IMR-90 (cell line): ENCODE results near the gene DNAJC22. TPM values are rescaled to one million over a fixed set of nuclear protein-coding genes. Genes with fewer than 3 reads are reported as not detected.

Experiments used
- ATAC-seq: fragments of 200-7000 bp; cut with Tn5 transposase; 2 replicates; pipeline ENCODE4 v1.9.1; 2020; ENCODE audit warnings: low read depth, mild to moderate bottlenecking, moderate library complexity
- BruUV-seq: library from RNA; stranded (reverse); fragments of 400-500 nt; replicated peaks from 2 replicates; lab custom pipeline; 2021; lab: Mats Ljungman, UMichigan
- CTCF ChIA-PET: fragments of 300-600 bp; formaldehyde crosslinking; extraction: SDS; loops from one replicate; lab custom pipeline; 2021; ENCODE audit warnings: antibody characterized with exemption; lab: Yijun Ruan, JAX
- POLR2A ChIA-PET: fragments of 300-600 bp; sonication (Branson Sonifier 250); formaldehyde crosslinking; loops from one replicate; lab custom pipeline; 2022; ENCODE audit warnings: antibody characterized with exemption; ENCODE audit not compliant: unreplicated experiment; lab: Charles Lee
- DNase-seq: peaks from one replicate; pipeline ENCODE4 v3.0.0; 2013
- H2AFZ ChIP-seq: replicated peaks from 2 replicates; pipeline ENCODE3; 2013; ENCODE audit warnings: low read length, mild to moderate bottlenecking; ENCODE audit not compliant: poor library complexity
- H2AK5ac ChIP-seq: 2 replicates; pipeline ENCODE4 v1.6.1; 2013; ENCODE audit warnings: low read depth, low read length, inconsistent platforms
- H2AK9ac ChIP-seq: replicated peaks from 2 replicates; pipeline ENCODE3; 2013; ENCODE audit warnings: mild to moderate bottlenecking, low read depth, low read length, moderate library complexity; ENCODE audit not compliant: poor library complexity
- H2BK120ac ChIP-seq: 2 replicates; pipeline ENCODE4 v1.6.1; 2013; ENCODE audit warnings: low read depth, low read length, inconsistent platforms
- H2BK15ac ChIP-seq: 3 replicates; pipeline ENCODE4 v1.6.1; 2013; ENCODE audit warnings: low read depth, low read length, inconsistent platforms
- H2BK20ac ChIP-seq: 2 replicates; pipeline ENCODE4 v1.6.1; 2013; ENCODE audit warnings: low read depth, mild to moderate bottlenecking, inconsistent platforms, low read length, moderate library complexity
- H2BK5ac ChIP-seq: 2 replicates; pipeline ENCODE4 v1.6.1; 2013; ENCODE audit warnings: mild to moderate bottlenecking, low read depth, low read length, inconsistent platforms; ENCODE audit not compliant: poor library complexity, severe bottlenecking
- H3K14ac ChIP-seq: replicated peaks from 2 replicates; pipeline ENCODE4 v1.6.1; 2013; ENCODE audit warnings: low read depth, low read length, inconsistent platforms
- H3K18ac ChIP-seq: 2 replicates; pipeline ENCODE4 v1.6.1; 2013; ENCODE audit warnings: low read depth, low read length, control low read depth
- H3K23ac ChIP-seq: 2 replicates; pipeline ENCODE4 v1.6.1; 2013; ENCODE audit warnings: low read depth, low read length, inconsistent platforms
- H3K27ac ChIP-seq: 2 replicates; pipeline ENCODE4 v1.5.1; 2013; ENCODE audit warnings: mild to moderate bottlenecking, control low read depth, low read length; ENCODE audit not compliant: insufficient read depth
- H3K27me3 ChIP-seq: 2 replicates; pipeline ENCODE4 v1.6.1; 2013; ENCODE audit warnings: low read length; ENCODE audit not compliant: control insufficient read depth, insufficient read depth
- H3K36me3 ChIP-seq: 2 replicates; pipeline ENCODE4 v1.6.1; 2013; ENCODE audit warnings: low read length, mixed read lengths; ENCODE audit not compliant: control insufficient read depth, insufficient read depth
- H3K4ac ChIP-seq: 2 replicates; pipeline ENCODE4 v1.6.1; 2013; ENCODE audit warnings: low read depth, low read length, inconsistent platforms
- H3K4me1 ChIP-seq: 2 replicates; pipeline ENCODE4 v1.6.1; 2013; ENCODE audit warnings: low read length, mixed read lengths; ENCODE audit not compliant: control insufficient read depth, insufficient read depth
- H3K4me2 ChIP-seq: 2 replicates; pipeline ENCODE4 v1.6.1; 2013; ENCODE audit warnings: low read depth, mild to moderate bottlenecking, control low read depth, low read length, moderate library complexity
- H3K4me3 ChIP-seq: 2 replicates; pipeline ENCODE4 v1.5.1; 2013; ENCODE audit warnings: low read depth, mild to moderate bottlenecking, control low read depth, low read length, moderate library complexity; ENCODE audit not compliant: insufficient read depth
- H3K56ac ChIP-seq: 2 replicates; pipeline ENCODE4 v1.6.1; 2013; ENCODE audit warnings: low read length, inconsistent platforms; ENCODE audit not compliant: insufficient read depth; ENCODE audit errors: extremely low read depth
- H3K79me1 ChIP-seq, 2 experiments: 2 replicates each; pipeline ENCODE4 v1.6.1; 2013; ENCODE audit warnings: low read length in 2 of 2, inconsistent platforms in 1 of 2, low read depth in 1 of 2
- H3K9ac ChIP-seq: 2 replicates; pipeline ENCODE4 v1.6.1; 2013; ENCODE audit warnings: low read depth, low read length, control low read depth
- H3K9me1 ChIP-seq: 2 replicates; pipeline ENCODE4 v1.6.1; 2013; ENCODE audit warnings: low read length, inconsistent platforms; ENCODE audit not compliant: insufficient read depth
- H3K9me3 ChIP-seq: 2 replicates; pipeline ENCODE4 v1.6.1; 2013; ENCODE audit warnings: low read length; ENCODE audit not compliant: control insufficient read depth, insufficient read depth
- H4K20me1 ChIP-seq: 2 replicates; pipeline ENCODE4 v1.6.1; 2013; ENCODE audit warnings: low read length, inconsistent platforms; ENCODE audit not compliant: insufficient read depth
- H4K5ac ChIP-seq: 2 replicates; pipeline ENCODE4 v1.6.1; 2013; ENCODE audit warnings: mild to moderate bottlenecking, low read depth, low read length, control low read depth
- H4K8ac ChIP-seq, 2 experiments: 2 replicates each; pipeline ENCODE4 v1.6.1; 2013; ENCODE audit warnings: low read depth in 2 of 2, low read length in 2 of 2, control low read depth in 1 of 2, inconsistent platforms in 1 of 2
- H4K91ac ChIP-seq: 2 replicates; pipeline ENCODE4 v1.6.1; 2013; ENCODE audit warnings: low read depth, low read length, inconsistent platforms; ENCODE audit not compliant: insufficient read depth
- BHLHE40 ChIP-seq: fragments of 150-350 bp; IDR thresholded peaks from 2 replicates; pipeline ENCODE4 v1.6.1; 2016; ENCODE audit warnings: mild to moderate bottlenecking, low read depth, low read length
- CEBPB ChIP-seq: IDR thresholded peaks from 2 replicates; pipeline ENCODE4 v1.6.1; 2012; ENCODE audit warnings: low read depth, low read length, improper control_type of control experiment
- CHD1 ChIP-seq: IDR thresholded peaks from 2 replicates; pipeline ENCODE4 v1.6.1; 2012; ENCODE audit warnings: low read depth, low read length, improper control_type of control experiment
- FOS ChIP-seq: fragments of 150-350 bp; IDR thresholded peaks from 2 replicates; pipeline ENCODE4 v1.6.1; 2016; ENCODE audit warnings: low read depth, low read length
- MXI1 ChIP-seq: IDR thresholded peaks from 2 replicates; pipeline ENCODE4 v1.6.1; 2012; ENCODE audit warnings: low read depth, mild to moderate bottlenecking, low read length, moderate library complexity, borderline replicate concordance
- NFE2L2 ChIP-seq: fragments of 150-350 bp; IDR thresholded peaks from 2 replicates; pipeline ENCODE4 v1.6.1; 2016; ENCODE audit warnings: low read depth, mild to moderate bottlenecking, low read length
- POLR2A ChIP-seq: IDR thresholded peaks from 2 replicates; pipeline ENCODE4 v1.6.1; 2012; ENCODE audit warnings: mild to moderate bottlenecking, low read depth, low read length
- RAD21 ChIP-seq: IDR thresholded peaks from 2 replicates; pipeline ENCODE4 v1.6.1; 2012; ENCODE audit warnings: low read length, improper control_type of control experiment
- RCOR1 ChIP-seq: IDR thresholded peaks from 2 replicates; pipeline ENCODE4 v1.6.1; 2012; ENCODE audit warnings: mild to moderate bottlenecking, low read length, improper control_type of control experiment; ENCODE audit not compliant: insufficient replicate concordance
- SMC3 ChIP-seq: fragments of 150-350 bp; IDR thresholded peaks from 2 replicates; pipeline ENCODE4 v1.6.1; 2016; ENCODE audit warnings: low read depth, mild to moderate bottlenecking, antibody characterized with exemption, low read length, moderate library complexity
- USF2 ChIP-seq: fragments of 150-350 bp; IDR thresholded peaks from 2 replicates; pipeline ENCODE4 v1.6.1; 2017; ENCODE audit warnings: mild to moderate bottlenecking, antibody characterized with exemption, low read length, low read depth
- WGBS, 2 experiments: methylation state at CpG; one replicate each; pipeline versions ENCODE4 v1.1.5 to v1.1.7; 2013; ENCODE audit warnings: missing lambda C conversion rate in 2 of 2; ENCODE audit not compliant: insufficient read length in 1 of 2; ENCODE audit errors: extremely low coverage in 2 of 2; 5-methylcytosine and 5-hydroxymethylcytosine counted together
- dilution Hi-C: fragments of 300-500 bp; cut with HindIII; formaldehyde crosslinking; loops from one replicate; pipeline ENCODE4 v1.14.3; 2018; ENCODE audit warnings: low sequenced_read_pairs; ENCODE audit not compliant: unreplicated experiment
- in situ Hi-C: fragments of 300-500 bp; cut with MboI; formaldehyde crosslinking; loops from 3 replicates; pipeline ENCODE4 v1.14.3; 2019; ENCODE audit warnings: low sequenced_read_pairs, inconsistent platforms, mixed read lengths
- intact Hi-C: fragments of 100-400 bp; cut with micrococcal nuclease; formaldehyde crosslinking; loops from 2 replicates; pipeline ENCODE4 v1.10.0; 2022
- polyA plus RNA-seq, 3 experiments: library from polyadenylated mRNA; depleted of rRNA; stranded (reverse); fragments of >200 nt; gene quantifications; 2 replicates each; pipeline ENCODE4 v1.2.3, GENCODE V29; 2012; ENCODE audit warnings: low replicate concordance in 1 of 3
- total RNA-seq: library from RNA; depleted of rRNA; stranded (reverse); fragments of >200 nt; gene quantifications from 2 replicates; pipeline ENCODE4 v1.2.3, GENCODE V29; 2012
- TF ChIP-seq, protein P1 (sequence below): conservative IDR thresholded peaks from 2 replicates; pipeline ENCODE4 v1.5.1; 2012; ENCODE audit warnings: mild to moderate bottlenecking, low read depth, low read length, improper control_type of control experiment
- TF ChIP-seq, protein P2 (sequence below): fragments of 150-350 bp; IDR thresholded peaks from 2 replicates; pipeline ENCODE4 v1.6.1; 2016; ENCODE audit warnings: low read depth, mild to moderate bottlenecking, low read length, moderate library complexity, borderline replicate concordance

DNAJC22 gene
- total and polyA plus RNA-seq, 2 of the 4 experiments (the other 2 are of a cell fraction) = 8.1 to 8.2 TPM

- no peaks in the 10 kb centered on the region for H3K4me1 ChIP-seq
- CTCF ChIA-PET = interaction anchor here (1.6 to 1.8 kb wide), 3 partner anchors 11 to 177 kb away, joined by 3 to 9 read pairs (median 6); partner anchors contain the start of gene TROAP
- TF ChIP-seq, protein P1, sequence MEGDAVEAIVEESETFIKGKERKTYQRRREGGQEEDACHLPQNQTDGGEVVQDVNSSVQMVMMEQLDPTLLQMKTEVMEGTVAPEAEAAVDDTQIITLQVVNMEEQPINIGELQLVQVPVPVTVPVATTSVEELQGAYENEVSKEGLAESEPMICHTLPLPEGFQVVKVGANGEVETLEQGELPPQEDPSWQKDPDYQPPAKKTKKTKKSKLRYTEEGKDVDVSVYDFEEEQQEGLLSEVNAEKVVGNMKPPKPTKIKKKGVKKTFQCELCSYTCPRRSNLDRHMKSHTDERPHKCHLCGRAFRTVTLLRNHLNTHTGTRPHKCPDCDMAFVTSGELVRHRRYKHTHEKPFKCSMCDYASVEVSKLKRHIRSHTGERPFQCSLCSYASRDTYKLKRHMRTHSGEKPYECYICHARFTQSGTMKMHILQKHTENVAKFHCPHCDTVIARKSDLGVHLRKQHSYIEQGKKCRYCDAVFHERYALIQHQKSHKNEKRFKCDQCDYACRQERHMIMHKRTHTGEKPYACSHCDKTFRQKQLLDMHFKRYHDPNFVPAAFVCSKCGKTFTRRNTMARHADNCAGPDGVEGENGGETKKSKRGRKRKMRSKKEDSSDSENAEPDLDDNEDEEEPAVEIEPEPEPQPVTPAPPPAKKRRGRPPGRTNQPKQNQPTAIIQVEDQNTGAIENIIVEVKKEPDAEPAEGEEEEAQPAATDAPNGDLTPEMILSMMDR = peak; percentile 82
- TF ChIP-seq CHD1 (no peak), MXI1 (no peak), FOS (no peak), SMC3 (peak; percentile 25; the same call in 1 of the 2 replicates), USF2 (no peak), CEBPB (no peak), NFE2L2 (no peak), BHLHE40 (no peak), RCOR1 (no peak), POLR2A (no peak), RAD21 (peak; percentile 33)
- TF ChIP-seq, protein P2, sequence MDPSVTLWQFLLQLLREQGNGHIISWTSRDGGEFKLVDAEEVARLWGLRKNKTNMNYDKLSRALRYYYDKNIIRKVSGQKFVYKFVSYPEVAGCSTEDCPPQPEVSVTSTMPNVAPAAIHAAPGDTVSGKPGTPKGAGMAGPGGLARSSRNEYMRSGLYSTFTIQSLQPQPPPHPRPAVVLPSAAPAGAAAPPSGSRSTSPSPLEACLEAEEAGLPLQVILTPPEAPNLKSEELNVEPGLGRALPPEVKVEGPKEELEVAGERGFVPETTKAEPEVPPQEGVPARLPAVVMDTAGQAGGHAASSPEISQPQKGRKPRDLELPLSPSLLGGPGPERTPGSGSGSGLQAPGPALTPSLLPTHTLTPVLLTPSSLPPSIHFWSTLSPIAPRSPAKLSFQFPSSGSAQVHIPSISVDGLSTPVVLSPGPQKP = no peak
These were observed 9.8 kb upstream of the DNAJC22 start, which contains the start of gene C1QL4 for GRCh38 chr12:49336645-49337584. Gene C1QL4 (minus strand): TSS chr12:49337188. CDS start chr12:49336477, 711 bp downstream.

More at GRCh38 chr12:49336645-49337584, 9.8 kb upstream of the DNAJC22 start, which contains the start of gene C1QL4:
- H2BK20ac ChIP-seq = no peak within 1 kb of the TSS
- no peaks in the 10 kb centered on the region for H3K79me1 ChIP-seq
- no peak within 1 kb of the TSS for H2AK5ac ChIP-seq
- H4K91ac ChIP-seq = no peak within 1 kb of the TSS
- peak within 1 kb of the TSS; percentile 92 for H3K4me2 ChIP-seq
- no peak within 1 kb of the TSS for H2BK5ac ChIP-seq
- H3K14ac ChIP-seq = no peak within 1 kb of the TSS
- H3K9me3 ChIP-seq = no peaks in the 10 kb centered on the region
- no peak within 1 kb of the TSS for H3K4ac ChIP-seq
- peak within 1 kb of the TSS; percentile 85 for H2AFZ ChIP-seq
- 5% methylated on average over 29 of the region's 65 CpGs; no CpG with 5 or more reads in 1 of the 2 experiments for WGBS, 2 experiments
- H2BK15ac ChIP-seq = no peak within 1 kb of the TSS
- no peaks in the 10 kb centered on the region for H3K36me3 ChIP-seq
- H4K8ac ChIP-seq = peak within 1 kb of the TSS in 1 of 2 experiments; percentile 20; a peak in 1 of 4 replicates
- H2BK120ac ChIP-seq = no peak within 1 kb of the TSS
- 0 out of 2 replicates have a peak within 1 kb of the TSS, but pooled peaks have one; percentile 76 for H3K23ac ChIP-seq
- H3K9me1 ChIP-seq = no peaks in the 10 kb centered on the region
- H3K4me3 ChIP-seq = peak within 1 kb of the TSS; percentile 57
- no TSS peak for BruUV-seq
- peaks cover 70% of the 10 kb centered on the region for H3K27me3 ChIP-seq
- H3K27ac ChIP-seq = no peak within 1 kb of the TSS
- dilution Hi-C loops (no loop called here), intact Hi-C loops (loop anchor here (1.0 to 2.0 kb wide), 2 partner anchors 20 to 49 kb away; no protein-coding TSS in a partner anchor), in situ Hi-C loops (no loop called here)
- ATAC-seq (peak; percentile 97), DNase-seq (peak; percentile 52)
- no peak within 1 kb of the TSS for H3K9ac ChIP-seq
- no peak within 1 kb of the TSS for H4K5ac ChIP-seq
- no peak within 1 kb of the TSS for H3K18ac ChIP-seq
- no peak within 1 kb of the TSS for H3K56ac ChIP-seq
- POLR2A ChIA-PET = no interaction called here
- H4K20me1 ChIP-seq = no peaks in the 10 kb centered on the region
- peak within 1 kb of the TSS; percentile 40 for H2AK9ac ChIP-seq
